ENCODE results near the gene CNBD2.

- TF ChIP-seq CTCF (IDR thresholded peaks at IDR 0.05 in 4 of 5, conservative IDR thresholded peaks at IDR 0.05 in 1 of 5) (no peak), POLR2A (IDR thresholded peaks at IDR 0.05) (no peak)
Measured at GRCh38 chr20:36043441-36043840, 75.1 kb downstream of the CNBD2 start.

Data from gastrocnemius medialis (tissue), 4 donors.